ENCODE results near the gene DOLK.
"Not testable (repeated sequence)": the region's sequence is repeated elsewhere in the genome, so short reads cannot be mapped to it uniquely, and the experiment has no call there.

DOLK gene

DNA sequence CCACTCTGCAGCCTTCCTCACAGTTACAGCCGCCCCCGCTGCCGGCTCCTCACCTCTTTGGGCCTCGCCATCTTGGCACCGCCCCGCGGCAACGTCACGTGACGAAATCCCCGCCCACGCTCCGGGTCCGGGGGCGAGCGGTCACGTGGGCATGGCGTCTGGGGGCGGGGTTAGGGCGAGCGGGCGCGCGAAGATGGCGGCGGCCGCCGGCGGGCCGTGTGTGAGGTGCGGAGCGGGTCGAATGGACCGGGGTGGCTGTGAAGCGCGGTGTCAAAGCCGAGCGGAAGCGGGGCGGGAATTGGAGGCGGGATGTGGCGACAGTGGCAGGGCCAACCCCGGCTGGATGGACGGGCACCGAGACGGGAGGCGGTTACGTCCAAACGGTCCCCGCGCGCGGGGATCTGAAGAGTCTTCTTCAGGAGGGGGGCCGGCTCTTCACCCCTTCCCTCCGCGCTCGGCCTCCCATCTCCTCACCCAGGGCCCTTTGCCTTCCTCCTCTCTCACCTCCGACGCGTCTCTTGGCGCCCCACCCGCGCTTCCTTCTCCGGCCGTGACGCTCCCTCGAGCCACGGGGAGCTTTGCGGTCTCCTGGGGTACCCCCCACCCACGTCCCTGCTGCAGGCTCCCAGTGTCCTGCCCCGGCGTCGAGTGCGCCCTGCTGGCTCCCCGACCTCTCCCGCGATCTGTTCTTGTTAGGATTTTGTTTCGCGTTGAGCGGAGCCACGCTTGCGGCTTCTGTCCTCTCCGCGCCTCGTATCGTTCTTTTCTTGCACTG is at the start of gene DOLK, which contains the start of gene NUP188:
TSS of gene DOLK (minus strand) at position 77 of the 775 bp plus-strand sequence. CDS start 300 bp downstream, outside the sequence.
TSS of gene NUP188 (plus strand) at position 173 of the 775 bp plus-strand sequence. CDS start at position 194, 21 bp downstream.
- DNase-seq: peak; percentile 89 to 98 (median 97)

DNA sequence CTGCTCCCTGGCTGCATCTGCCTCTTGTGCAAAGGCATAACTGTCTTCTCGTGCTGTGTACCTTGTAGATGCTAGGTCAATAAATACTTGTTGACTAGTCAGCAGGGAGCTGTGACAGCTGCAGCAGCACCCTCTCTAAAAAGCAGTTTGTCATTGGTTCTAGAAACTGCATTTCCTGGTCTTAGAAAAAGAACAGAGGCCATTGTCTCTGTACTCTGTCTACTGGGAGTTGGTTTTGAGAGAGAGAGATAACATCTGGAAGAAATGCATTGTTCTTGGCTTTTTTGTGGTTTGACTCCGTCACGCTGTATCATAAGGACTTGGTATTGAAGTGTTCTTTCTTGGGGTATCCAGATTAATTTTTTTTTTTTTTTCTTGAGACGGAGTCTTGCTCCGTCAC is 48.4 kb upstream of the DOLK start:
- peak in 2 of 3 experiments; percentile 3 to 62 for DNase-seq

DNA sequence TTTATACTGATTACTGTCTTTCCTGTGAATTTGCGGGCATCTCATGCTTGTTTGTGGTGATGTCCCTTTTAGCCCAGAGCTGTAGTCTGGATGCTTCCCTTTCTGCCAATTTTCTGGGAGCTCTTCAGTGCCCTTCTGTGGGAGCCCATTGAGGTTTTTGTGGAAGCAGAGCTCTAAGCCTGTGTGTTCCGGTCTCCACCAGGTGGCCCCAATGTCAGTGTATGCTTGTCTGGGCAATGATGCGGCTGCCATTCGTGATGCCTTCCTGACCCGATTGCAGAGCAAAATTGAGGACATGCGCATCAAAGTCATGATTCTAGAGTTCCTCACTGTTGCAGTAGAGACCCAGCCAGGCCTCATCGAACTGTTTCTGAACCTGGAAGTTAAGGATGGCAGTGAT is 45.6 kb upstream of the DOLK start:
- peak in 1 of 3 experiments; percentile 27 for DNase-seq

DNA sequence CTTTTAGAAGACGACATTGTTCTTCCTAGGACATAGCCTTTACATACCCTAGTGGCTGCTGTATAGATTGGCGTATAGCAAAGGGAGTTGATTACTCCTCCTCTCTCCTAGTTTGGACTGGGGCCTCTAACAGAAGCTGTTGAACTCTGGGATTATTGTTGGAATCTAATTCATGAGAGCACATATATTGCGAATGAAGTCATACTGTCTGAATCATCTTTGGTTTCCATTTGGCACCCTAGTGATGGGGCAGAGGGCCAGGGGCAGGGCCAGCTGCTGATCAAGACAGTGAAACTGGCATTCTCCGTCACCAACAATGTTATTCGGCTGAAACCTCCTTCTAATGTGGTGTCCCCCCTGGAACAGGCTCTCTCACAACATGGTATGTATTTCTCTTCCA is 40.4 kb upstream of the DOLK start:
- DNase-seq: no peak

DNA sequence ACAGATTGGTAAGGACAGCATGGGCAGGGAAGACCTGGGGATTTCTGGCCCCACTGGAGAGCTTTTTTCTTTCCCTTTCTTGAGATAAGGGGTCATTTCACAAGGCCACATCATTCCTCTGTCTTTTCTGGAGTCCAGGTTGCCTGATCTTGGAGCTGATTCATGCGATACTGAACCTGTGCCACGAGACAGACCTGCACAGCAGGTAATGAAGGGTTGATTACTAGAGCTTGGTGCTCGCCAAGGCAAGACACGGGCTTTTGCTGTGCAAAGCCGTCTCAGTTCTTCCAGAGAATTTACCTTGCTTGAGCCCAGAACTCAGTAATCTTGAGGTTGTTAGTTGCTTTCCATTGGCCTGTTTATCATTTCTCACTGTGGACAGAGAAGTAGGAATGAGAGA is 39.3 kb upstream of the DOLK start:
- no peak for DNase-seq

DNA sequence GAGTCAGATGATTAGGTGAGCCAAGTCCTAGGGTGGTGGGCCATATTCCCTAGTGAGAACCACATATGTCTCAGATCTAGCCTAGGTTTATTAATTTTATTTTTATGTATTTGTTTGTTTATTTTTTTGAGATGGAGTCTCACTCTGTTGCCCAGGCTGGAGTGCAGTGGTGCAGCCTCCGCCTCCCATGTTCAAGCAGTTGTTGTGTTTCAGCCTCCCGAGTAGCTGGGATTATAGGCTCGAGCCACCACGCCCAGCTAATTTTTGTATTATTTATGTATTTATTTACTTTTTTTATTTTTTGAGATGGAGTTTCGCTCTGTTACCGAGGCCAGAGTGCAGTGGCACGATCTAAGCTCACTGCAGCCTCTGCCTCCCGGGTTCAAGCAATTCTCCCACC is 36.1 kb upstream of the DOLK start:
- no peak for DNase-seq

DNA sequence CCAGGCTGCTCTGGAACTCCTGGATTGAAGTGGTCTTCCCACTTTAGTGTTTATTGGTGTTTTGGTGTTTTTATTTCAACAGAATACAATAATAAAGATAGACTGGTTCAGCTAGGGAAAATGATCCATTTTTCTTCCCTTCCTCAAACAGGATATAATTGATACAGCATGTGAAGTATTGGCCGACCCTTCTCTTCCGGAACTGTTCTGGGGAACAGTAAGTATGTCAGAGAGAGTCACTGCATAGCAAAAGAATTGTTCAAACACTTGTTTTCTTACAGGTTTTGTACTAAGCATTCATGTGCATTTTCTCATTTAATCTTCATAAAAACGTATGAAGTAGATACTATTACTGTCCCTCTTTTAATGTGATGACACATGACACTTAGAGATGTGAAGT is 31.7 kb upstream of the DOLK start:
- no peak for DNase-seq

DNA sequence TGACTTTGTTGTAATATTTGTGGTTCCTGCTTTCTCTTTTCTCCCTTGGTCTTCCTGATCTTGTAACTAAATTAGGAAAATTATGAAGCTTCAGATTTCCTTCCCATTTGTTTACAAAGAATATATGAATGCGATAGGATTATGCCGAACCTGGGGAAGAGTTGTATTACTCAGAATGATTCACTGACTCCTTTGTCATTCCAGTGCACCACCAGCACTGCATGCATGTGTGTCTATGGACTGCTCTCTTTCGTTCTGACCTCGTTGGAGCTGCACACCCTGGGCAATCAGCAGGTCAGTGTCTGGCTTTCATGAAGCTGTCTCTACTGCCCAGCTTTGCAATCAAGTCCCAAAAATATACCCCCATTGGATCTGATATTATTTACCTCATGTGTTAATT is 25.6 kb upstream of the DOLK start:
- DNase-seq: no peak

DNA sequence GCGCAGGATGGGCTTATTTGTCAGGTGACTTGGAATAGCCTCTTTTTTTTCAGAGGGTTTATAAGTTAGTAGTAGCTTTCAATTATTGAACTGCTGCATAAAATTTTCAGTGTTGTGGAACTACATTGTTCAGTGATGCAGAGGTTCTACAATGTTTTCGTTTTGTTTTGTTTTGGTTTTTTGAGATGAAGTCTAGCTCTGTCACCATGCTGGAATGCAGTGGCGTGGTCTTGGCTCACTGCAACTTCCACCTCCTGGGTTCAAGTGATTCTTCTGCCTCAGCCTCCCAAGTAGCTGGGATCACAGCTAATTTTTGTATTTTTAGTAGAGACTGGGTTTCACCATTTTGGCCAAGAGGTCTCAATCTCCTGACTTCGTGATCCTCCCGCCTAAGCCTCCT is 22.1 kb upstream of the DOLK start:
- no peak for DNase-seq

DNA sequence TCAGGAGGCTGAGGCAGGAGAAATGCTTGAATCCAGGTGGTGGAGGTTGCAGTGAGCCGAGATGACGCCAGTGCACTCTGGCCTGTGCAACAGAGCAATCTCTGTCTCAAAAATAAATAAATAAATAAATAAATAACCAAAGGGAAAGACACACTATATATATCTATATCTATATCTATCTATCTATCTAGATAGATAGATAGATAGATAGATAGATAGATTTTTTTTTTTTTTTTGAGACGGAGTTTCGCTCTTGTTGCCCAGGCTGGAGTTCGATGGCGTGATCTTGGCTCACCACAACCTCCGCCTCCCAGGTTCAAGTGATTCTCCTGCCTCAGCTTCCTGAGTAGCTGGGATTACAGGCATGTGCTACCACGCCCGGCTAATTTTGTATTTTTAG is 14.0 kb upstream of the DOLK start:
- not testable (repeated sequence) for DNase-seq

DNA sequence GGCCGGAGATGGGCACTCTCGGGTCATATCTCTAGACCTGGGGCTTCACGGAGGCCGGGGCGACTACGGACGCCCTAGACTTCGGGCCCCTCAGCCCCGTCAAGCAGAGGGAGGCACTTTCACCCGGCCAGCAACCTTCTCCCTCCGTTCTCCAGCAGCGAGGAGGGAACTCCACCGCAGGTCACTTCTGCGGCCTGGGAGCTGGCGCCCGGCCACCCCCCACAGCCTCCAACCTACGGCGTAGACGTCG is 201 bp downstream of the DOLK start:
- no peak for DNase-seq

DNA sequence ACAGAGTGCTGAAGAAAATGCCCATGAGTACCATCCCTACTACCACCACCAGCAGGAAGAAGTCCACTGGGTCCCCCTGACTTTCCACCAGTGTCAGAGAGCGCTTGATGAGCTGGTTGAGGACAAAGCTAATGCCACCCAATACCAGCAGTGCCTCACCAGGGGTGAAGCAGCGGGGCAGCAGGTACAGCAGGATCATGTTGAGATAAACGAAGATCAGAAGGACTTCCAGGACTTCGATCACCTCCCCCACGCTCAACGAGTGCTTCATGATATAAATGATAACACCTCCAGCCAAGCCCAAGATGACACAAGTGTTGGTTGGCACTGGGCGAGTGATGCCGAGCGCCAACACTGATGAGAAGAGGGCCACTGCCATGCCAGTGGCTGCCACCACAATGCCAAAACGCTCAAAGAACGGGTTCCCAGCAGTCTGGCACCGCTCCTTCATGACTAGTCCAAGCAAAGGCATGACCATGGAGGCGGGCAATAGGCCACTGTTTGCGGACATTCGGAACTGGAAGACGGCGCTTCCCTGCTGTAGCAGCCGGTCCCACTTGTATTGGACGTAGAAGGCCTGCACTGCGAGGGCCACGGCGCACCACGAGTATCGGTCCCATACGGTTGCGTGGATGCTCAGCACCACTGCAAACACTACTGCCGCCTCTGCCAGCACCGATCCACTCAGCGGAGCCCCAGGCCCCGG is 679 bp downstream of the DOLK start:
- peak in 1 of 3 experiments; percentile 44 for DNase-seq

DNA sequence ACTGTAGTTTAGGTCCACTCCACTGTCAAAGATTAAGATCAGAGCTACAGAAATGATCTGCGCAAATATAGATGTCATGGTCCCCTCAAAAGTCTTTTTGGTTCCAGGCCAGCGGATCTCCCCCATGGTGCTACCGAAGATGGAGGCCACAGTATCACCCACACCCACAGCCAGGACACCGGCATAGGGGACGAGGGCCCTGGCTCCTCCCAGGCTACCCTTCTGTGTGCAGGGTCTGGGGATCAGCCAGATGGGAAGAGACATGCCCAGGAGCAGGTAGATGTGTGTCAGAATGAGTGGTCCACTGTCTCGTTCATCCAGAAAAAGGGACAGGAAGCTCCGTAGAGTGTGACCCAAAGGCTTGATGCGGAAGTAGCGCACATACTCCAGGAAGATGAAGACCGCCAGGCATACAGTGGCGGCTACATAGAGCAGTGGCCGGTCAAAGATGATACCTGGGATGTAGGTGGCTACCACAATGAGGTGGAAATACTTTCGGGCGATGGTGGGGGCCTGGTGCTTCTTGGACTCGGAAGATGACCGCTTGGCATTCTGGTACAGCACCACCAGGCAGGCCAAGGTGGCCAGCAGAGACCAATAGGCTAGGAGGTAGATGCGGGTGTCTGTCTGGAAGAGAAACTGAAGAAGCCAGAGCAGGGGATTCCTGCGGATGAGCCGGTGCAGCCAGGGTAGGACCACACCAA is 1.5 kb downstream of the DOLK start:
- DNase-seq: no peak

DNA sequence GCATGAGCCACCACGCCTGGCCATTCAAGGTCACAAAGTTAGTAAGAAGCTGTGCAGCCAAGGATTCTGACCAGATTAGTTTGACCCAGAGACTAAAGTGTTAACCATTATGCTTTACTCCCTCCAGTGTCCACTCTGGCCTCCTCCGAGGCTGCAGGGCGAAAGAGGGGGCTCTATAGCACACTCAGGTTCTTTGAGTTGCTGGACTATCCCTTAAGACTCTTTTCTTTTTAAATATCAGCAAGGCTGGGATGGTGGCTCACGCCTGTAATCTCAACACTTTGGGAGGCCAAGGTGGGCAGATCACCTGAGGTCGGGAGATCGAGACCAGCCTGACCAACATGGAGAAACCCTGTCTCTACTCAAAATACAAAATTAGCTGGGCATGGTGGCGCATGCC is 2.4 kb downstream of the DOLK start:
- not testable (repeated sequence) for DNase-seq

DNA sequence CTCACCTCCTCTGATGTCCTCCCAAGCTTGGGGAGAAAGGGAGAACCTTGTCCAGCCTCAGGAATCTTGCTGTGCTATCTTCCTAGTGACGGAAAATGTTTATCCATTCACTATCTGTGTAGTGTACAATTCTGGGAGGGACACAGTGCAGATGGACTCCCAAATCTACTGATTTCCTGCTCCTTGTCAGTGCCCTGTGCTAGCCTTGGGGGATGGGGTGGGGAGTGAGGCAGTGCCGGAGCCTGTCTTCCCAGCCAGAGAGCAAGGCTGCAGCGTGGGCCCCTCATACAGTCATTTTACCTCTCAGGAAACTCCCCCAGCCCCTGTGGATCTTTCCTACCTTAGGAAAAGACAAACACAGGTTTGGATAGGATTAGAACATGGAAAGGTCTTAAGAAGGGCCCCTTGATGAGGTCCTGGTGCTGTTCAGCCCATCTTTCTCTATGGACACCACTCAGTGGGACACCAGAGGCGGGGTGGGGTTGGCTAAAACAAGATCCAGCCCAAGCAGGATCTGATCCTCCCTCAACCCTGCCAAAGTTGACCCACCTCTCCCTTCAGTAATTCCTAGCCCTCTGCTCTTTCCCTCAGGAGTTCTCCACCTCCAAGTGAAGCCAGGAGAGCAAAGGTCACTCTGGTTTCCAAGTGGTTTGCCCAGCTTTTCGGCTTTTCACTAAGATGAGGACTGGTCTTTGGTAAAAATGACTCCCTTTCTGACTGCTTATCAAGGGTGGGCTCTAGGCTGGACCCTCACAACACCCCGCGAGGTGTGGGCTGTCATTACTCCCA is 3.4 kb downstream of the DOLK start:
- DNase-seq: no peak

DNA sequence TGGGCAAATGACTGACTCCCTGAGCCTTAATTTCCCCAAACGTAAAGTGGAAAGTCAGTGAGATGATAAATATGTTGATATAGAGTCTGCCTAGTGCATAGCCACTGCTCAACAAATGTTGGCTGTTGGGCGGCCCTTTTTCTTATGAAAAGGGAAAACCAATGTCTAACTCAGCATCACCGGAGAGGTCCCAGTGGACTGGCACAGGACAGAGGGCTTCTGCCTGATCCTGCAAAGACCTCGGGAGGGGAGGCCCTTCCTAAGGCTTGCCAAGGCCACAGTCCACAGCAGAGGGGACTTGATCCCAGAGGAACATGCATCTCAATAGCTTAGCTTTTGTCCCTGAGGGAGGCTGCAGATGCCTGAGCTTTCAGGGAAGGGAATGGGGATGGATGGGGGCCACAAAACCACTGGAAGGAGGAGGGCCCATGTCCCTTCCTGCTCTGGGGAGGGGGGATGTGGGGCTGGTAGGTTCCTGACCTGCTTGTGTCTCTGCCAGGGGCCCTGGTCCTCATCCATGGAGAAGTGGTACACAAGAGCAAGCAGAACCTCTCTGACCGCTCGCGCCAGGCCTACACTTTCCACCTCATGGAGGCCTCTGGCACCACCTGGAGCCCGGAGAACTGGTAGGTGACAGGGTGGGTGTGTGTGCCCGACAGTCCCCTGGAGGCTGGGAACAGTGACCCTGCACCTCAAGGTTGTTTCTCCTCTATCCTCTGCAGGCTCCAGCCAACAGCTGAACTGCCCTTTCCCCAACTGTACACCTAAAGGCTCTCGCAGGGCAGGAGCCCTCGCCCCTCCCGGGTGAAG is 6.3 kb downstream of the DOLK start:
- DNase-seq: no peak

DNA sequence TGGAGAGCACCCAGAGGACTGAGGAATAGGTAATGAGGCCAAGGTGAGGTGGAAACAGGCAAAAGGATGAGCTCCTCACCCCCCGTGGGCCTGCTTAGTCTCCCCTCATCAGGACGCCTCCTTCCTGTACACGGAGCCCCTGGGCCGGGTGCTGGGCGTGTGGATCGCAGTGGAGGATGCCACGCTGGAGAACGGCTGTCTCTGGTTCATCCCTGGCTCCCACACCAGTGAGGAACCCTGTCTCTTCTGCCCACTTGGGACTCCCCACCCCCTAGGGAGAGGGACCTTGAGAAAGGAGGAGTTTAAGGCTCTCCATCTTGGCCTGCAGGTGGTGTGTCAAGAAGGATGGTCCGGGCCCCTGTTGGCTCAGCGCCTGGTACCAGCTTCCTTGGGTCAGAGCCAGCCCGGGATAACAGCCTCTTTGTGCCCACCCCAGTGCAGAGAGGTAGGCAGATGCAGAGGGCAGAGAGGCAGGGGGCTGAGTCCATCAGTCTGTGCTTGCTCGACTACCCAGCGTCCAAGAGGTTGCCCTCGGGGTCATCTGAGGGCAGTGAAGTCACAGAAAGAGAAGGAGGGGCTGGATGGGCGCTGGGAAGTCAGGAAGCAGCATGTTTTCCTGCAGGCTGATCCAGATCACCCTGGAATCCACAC is 7.0 kb downstream of the DOLK start:
- no peak for DNase-seq

DNA sequence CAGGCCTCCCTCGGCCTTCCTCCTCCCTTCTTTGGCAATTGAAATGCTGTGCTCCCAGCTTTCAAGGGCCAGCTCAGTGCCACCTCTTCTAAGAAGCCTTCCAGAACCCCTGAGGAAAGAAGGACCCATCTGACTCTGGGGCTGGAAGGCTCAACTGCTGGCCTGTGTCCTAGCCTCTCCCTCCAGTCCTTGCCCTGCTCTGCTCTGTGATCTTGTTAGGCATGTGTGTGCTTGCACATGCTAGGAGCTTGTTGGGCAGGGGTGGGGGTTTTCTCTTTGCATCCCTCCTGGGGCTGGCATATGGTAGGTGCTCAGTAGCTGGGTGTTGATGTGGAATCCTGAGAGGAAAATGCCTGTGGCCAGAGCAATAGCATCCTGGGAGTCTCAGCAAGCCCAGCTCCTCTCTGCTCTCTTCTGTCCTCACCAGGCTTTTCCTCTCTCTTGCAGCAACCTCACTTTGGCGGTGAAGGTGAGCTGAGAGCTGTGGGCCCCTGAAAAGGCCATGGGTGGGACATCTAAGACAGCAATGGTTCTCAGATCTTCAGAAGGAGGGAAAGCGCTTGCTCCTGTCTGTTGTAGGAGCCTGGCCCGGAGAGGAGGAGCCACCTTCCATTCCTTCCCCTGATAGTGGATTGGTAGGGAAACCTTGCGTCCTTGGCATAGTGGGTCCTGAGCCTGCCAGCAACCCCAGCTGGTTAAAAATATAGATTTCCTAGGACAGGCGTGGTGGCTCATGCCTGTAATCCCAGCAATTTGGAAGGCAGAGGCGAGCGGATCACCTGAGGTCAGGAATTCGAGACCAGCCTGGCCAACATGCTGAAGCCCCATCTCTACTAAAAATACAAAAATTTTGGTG is 9.9 kb downstream of the DOLK start:
- no peak for DNase-seq

DNA sequence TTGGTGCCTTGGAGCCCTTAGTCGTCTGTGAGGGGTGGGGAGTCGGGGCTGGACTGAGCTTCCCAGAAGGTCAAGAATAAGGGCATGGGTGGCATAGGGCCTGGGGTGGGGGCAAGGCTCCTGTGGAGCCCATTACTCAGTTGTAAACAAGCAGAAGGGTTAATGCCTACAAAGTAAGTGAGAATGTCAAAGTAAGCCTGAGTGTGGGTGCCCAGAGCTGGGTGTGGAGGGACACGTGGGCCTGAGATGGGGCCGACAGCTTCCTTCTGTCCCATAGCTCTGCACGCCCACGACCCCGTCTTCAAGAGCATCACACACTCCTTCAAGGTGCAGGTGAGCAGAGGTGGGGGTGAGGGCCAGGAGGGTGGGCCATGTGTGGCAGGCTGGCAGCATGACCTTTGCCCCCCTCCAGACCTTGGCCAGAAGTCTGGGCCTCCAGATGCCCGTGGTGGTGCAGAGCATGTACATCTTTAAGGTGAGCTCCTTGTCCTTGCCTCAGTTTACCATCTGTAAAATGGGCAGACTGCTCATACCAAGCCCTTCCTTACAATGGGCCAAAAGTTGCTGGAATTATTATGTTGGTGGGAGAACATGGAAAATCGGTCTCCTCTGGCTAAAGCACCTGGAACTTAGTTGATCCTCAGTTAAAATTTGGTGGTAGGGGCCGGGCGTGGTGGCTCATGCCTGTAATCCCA is 11.1 kb downstream of the DOLK start:
- no peak for DNase-seq

DNA sequence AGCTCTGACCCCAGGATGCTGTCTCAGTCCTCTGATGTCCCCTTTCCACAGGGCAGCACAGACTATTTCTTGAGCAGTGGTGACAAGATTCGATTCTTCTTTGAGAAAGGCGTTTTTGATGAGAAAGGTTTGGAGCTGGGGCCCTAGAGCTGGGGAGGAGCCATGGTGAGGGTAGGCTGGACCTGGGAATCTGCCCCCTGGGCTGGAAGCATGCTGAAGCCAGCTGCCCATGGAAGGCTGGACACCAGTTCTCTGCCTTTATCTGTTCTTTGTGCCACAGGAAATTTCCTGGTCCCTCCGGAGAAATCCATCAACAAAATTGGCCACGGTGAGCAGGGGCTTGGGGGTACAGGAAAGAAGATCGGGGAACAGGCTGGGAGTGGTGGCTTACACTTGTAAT is 13.7 kb downstream of the DOLK start:
- no peak for DNase-seq
